ENCODE measurements around the gene DOCK9.

GRCh38 chr13:98875146-98875729 is 102.6 kb downstream of the DOCK9 start:
- TF ChIP-seq CTCF (IDR thresholded peaks at IDR 0.05) (no peak), POLR2AphosphoS5 (IDR thresholded peaks at IDR 0.05; ENCODE audit: insufficient read depth in 1 of 2, low read depth in 1 of 2) (no peak), POLR2A (IDR thresholded peaks at IDR 0.05) (no peak)
